Middle frontal gyrus (tissue), 1 donor: ENCODE data around the gene PLAAT4.
"Not testable (repeated sequence)": the region's sequence is repeated elsewhere in the genome, so short reads cannot be mapped to it uniquely, and the experiment has no call there.

Source experiments
- DNase-seq: peaks from one replicate; pipeline ENCODE4 v3.0.0-alpha.2; 2015; ENCODE audit warnings: low spot score; ENCODE audit errors: extremely low spot score

PLAAT4 gene

DNA sequence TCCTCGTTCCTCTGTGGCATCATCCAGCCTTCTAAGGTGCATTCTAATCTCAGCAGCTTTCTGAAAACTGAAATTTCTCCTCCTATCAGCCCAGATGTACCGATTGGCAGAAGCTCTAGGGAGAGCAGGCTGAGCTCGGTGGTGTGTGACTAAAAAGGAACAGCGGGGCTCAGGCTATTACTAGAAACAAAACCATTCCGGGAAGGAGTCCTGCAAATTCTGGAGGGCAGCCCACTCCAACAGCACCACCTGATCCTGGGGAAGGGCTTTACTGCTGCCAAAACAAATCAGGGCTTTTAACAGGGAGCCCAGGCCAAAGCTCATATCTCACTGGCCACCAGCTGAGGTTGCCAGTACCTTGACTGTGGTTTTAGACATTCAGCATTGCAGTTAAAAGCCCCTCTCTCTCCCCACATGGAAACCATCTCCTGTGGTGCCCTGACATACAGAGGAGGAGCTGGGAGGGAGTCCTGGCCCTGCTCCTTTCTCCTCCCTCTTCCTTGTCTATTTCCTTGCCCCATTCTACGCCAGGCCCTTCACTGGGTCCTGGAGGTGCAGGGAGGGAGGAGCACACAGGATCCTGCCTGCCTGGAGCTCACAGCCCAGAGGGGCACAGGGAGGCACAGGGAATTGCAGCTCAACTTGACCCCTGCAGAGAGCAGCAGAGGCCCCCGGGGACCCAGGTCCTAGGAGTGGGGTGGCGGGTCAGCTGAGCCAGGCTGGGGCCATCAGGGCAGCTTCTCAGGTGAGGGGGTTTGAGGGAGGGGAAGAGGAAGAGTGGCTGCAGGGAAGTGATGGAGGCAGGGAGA is 889 bp downstream of the PLAAT4 start:
- peak; percentile 13 for DNase-seq

DNA sequence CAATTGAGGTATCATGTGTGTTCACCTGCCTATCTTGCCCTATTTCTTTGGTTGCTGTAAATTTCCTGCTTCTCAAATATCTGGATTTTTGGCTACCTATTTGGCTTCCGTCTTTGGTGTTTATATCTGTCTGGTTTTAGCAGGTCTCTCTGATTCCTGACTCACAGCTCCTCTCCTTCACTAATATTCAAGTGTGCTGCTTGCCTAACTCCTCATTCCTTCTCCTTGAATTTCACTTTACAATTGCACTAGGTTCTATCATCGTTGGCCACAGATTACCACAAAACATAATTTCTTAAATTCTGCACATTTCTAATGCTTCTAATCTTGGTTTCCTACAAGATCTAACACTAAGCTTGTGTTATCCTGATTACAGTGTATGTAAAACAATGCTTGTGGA is 5.9 kb downstream of the PLAAT4 start:
- DNase-seq: not testable (repeated sequence)

DNA sequence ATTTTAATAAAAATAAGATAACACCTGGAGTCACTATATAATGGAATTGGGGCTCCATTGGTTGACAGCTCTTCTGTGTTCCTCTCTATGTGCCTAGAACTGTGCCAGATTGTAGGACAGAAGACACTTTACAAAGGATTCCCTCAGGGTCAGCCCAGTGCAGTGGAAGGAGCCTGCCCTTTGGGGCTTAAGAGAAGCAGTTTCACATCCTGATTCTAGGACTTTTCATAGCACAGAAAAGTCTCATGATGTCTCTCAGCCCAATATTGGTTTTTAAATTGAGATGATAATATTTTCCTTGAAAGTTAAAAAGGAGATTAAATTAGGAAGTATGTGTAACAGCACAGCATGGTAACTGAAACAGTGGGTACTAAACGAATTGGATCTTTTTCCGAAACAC is 7.1 kb downstream of the PLAAT4 start:
- no peak for DNase-seq

DNA sequence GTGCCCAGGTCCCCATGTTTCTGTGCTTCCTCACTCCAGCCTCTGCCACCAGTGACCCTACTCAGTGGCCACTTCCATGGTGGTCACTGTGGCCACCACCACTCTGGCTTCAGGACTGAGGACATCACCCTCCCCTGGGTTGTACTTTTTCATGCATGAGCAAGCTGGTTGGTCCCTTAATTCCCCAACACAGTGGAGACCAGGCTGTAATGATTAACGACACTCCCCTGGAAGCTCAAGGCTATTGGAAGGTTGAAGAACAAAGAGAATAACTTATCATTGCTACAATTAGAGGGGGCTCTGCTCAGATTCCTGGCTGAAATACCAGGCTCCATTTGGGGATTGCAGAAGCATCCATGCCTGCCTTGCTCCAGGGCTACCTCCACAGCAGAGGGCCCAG is 10.5 kb downstream of the PLAAT4 start:
- DNase-seq: no peak

DNA sequence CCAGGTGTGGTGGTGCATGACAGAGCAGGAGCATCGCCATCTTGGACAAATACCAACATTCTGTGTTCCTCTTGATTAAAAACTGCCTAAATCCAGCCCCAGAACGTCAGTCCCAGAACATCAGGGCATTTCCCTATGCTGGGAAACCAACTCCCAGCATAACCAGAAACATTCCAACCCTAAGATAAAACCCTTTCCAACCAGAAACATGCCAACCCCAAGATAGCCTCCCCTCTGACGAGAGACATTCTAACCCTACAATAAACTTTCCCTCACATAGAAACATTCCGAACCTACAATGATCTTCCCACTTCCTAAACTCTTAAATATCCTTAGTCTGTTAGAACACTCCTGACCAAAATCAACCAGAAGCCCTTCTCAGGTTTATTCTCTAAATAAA is 11.6 kb downstream of the PLAAT4 start:
- DNase-seq: no peak

DNA sequence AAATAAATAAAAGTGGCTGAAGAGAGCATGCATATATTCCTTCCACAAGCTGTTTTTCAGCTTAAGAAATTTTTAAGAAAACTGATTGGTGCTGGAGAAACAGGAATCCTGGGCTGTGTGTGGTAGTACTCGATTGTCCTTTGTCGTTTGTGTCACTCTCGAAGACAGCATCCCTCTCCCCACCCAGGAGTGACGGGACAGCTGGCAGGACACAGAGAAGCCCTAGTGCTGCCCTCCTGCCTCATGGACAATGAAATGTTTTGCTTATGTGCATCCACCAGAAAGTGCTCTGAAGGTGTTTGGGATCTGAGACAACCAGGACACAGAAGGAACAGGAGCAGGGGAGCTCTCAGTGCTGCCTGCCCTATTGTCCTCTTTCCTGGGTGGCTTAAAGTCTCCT is 12.8 kb downstream of the PLAAT4 start:
- no peak for DNase-seq

DNA sequence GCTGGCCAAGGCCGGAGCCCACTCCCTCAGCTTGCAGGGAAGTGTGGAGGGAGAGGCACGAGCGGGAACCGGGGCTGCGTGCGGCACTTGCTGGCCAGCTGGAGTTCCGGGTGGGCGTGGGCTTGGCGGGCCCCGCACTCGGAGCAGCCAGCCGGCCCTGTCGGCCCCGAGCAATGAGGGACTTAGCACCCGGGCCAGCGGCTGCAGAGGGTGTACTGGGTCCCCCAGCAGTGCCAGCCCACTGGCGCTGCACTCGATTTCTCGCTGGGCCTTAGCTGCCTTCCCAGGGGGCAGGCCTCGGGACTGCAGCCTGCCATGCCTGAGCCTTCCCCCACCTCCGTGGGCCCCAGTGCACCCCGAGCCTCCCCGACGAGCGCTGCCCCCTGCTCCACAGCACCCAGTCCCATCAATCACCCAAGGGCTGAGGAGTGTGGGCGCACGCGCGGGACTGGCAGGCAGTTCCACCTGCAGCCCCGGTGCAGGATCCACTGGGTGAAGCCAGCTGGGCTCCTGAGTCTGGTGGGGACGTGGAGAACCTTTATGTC is 13.6 kb downstream of the PLAAT4 start:
- DNase-seq: not testable (repeated sequence)

DNA sequence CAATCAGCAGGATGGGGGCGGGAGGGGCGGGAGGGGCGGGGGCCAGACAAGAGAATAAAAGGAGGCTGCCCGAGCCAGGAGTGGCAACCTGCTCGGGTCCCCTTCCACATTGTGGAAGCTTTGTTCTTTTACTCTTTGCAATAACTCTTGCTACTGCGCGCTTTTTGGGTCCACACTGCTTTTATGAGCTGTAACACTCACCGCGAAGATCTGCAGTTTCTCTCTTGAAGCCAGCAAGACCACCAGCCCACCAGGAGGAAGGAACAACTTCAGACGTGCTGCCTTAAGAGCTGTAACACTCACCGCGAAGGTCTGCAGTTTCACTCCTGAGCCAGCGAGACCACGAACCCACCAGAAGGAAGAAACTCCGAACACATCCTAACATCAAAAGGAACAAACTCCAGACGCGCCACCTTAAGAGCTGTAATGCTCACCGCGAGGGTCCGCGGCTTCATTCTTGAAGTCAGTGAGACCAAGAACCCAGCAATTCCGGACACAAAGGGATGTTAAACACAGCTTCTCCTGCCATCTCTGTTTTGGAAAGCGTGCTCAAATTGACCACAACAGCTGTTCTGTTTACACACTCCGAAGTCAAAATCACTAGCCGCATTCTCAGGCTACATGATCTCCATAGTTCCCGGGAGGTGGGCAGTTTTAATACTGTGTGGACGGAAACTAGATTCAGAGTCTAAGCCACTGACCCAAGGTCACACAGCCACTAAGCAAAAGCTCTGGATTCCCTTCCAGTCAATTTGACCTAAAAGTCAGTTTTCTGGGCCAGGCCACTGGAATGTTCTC is 14.7 kb downstream of the PLAAT4 start:
- DNase-seq: no peak

DNA sequence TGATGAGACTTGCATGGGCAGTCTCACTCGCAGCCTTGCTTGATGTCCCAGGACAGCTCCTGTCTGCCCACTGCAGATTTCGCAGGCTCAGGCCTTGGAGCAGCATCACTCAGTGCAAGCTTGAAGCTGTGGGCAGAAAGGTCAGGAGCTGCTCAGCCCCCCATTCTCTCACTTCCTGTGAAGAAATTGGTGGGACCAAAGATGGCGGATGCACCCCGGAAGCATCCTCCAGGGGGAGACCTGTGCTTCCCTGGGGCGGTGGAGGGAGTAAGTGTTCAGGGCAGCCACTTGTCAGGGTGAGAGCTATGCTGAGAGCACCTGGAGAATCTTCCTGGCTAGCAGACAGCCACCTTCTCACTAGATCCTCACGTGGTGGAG is 15.3 kb downstream of the PLAAT4 start:
- DNase-seq: no peak

DNA sequence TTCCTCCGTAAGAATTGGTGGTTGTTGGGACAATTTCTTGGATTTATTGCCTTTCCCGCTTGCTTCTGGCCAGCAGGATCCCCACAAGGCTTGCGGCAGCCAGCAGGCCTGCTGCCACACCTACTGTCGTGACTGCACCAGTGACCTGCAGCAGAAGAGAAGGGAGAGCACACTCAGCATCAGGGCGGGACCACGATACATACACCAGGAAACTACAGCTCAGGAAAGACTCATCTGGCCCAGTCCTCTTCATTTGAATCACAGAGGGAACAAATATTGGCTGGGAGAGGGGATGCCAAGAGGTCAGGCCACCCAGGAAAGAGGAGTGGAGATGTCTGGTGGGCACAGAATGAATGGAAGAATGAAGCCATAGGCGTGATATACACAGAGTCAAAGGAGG is 16.3 kb downstream of the PLAAT4 start:
- no peak for DNase-seq

DNA sequence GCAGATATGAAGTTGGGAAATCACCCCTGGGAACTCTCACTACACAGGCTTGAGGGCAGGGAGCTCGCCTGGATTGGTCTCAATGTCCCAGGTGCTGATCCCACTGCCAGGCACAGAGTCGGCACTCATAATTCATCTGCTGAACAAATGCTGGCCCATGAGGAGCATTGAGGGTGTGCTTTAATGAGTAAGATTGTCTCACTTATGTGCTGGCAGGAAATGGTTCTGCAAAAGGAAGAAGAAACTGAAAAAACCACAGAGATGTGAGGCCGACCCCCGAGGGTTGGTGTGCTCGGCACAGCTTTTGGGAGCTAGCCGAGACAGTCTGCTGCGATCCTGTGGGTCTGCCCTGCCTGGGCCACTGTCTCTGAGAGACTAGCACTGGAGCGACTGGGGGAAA is 17.2 kb downstream of the PLAAT4 start:
- no peak for DNase-seq

DNA sequence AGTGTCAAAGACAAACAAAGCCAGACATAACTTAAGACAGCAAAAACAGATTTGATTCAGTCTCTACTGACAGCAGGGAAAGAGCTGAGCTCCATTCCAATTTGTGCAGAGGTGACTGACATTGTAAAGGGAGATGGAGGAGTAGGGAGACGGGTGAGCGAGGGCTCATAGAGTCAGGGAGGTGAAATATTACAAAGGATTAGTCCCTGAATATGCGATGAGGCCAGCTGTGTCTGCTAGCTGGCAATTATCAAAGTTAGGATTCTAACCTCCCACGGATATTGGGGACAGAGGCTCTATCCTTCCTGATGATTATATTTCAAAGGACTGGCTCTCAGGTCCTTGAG is 18.2 kb downstream of the PLAAT4 start:
- no peak for DNase-seq

DNA sequence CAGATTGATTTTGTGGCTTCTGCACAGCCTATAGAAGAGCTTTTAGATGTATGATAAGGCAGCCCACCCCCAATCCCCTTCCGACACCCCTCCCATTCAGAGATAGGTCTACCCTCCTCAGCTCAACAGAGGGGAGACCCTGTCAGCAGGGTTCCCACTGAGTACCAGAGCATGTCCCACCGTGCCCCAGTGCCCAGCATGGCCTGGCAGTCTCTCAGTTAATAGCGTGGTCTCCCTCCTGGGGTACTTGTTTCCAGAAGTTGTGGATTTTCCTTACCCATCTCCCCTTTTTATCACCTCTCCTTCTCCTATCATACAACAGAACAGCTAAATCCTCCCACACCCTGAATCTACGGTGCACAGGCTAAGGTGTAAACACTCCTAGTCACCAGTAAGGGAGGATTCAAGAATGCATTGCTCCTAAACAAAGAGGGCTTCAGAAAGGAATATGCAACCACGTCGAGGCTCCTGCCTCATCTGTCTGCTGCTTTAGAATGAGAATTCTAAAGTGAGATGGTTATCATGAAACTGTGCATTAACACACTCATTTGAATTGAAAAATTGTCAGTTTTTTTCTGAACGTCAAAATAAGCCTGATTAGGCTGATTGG is 19.9 kb downstream of the PLAAT4 start:
- DNase-seq: no peak

DNA sequence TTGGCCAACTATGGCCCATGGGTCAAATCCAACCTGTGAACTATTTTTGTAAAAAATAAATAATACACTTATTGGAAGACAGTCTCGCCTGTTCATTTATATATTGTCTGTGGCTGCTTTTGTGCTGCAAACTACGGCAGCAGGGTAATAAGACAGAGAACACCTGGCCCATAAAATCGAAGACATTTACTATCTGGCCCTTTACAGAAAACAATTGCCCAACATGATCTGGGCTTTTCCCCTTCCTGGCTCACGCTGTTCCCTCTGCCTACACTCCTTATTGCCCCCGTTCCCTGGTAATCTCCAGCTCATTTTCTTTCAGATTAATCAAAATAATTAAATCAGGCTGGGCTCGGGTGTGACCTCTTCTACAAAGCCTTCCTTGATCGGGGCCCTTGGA is 21.0 kb downstream of the PLAAT4 start:
- DNase-seq: no peak

DNA sequence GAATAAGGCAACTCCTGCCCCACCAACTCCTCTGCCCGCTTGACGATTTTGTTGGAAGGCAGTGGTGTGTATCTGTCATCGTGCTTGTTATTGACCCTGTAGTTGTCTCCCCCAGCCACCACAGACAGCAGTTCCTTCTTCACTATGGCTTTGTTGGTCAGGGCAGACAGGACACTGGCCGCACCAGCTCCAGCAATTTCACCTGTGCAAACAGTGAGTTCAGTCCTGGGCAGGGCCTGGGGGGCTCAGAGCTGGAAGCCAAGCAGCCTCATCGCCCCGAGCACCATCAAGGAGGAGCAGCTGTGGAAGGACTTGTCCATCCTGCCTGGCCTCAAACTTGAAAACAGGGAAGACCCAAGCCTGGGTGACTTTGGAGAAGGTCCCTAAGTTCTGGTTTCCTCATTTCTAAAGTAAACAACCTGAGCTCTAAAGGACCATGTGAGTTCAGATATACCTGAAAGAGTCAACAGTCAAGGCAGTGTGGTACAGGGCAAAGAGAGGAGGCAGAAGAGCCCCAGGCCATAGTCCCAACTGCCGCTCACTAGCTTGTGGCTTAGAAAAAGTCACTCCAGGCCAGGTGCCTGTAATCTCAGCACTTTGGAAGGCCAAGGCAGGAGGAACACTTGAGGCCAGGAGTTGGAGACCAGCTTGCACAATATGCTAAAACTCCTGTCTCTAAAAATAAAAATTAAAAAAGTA is 22.0 kb downstream of the PLAAT4 start:
- DNase-seq: no peak

DNA sequence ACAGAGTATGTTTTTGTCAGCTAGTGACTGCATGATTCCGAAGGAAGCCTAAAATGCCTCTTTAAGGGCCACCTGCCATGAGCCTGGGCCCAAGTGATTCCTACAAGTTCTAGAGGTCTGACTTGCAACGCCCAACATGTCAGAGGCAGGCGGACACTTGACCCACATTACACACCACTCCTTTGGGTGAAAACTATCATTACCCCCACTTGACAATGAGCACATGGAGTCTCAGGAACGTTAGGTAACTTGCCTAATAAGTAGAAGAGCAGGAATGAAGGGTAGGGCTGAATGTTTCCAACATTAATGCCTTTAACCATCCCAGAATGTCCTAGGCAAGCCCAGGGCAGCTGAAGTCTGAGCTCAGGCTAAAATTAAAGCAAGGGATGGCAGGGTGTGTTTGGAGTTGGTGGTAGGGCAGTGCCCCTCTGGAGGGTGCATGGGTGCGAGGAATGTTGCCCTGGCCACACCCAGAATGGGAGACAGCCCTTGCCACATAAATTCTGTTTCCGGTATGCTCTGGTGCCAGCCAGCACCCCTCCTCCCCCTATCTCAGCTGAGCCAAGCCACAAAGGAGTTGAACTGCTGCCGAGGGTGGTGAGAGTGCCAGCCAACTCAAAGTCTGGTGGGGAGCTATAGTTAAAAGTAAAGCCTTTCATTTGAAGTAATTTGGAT is 24.0 kb downstream of the PLAAT4 start:
- no peak for DNase-seq

DNA sequence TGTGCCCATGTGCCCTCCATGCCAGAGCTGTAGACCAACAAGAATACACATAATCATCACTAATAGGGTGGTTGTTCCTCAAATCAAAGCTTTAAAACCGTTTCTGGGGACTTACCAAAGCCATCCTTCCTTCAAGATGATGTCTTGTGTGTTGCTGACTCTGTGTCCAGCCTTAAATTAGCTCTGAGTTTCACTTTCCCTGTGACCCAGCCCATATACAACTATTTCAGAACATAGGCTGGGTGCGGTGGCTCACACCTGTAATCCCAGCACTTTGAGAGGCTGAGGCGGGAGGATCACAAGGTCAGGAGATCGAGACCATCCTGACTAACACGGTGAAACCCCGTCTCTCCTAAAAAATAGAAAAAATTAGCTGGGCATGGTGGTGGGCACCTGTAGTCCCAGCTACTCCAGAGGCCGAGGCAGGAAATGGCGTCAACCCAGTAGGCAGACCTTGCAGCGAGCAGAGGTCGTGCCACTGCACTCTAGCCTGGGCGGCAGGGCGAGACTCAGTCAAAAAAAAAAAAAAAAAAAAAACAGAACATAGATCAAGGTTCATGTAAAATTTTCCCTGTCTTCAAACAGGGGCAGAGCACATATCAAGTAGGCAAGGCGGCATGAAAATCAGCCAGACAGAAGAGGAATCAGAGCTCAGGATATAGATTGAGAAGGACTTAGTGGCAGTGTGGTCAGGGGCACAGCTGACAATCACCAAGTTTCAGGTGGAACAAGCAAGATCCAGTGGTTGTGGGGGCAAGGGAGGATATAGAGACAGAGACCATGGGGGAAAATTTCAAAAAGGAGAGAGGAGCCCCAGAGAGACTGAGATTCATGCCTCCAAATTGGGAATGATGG is 26.8 kb downstream of the PLAAT4 start, which contains the start of gene PLAAT2:
PLAAT2 (minus strand) TSS at position 179 of the 855 bp plus-strand sequence; CDS start at position 124, 55 bp downstream.
- DNase-seq: no peak

DNA sequence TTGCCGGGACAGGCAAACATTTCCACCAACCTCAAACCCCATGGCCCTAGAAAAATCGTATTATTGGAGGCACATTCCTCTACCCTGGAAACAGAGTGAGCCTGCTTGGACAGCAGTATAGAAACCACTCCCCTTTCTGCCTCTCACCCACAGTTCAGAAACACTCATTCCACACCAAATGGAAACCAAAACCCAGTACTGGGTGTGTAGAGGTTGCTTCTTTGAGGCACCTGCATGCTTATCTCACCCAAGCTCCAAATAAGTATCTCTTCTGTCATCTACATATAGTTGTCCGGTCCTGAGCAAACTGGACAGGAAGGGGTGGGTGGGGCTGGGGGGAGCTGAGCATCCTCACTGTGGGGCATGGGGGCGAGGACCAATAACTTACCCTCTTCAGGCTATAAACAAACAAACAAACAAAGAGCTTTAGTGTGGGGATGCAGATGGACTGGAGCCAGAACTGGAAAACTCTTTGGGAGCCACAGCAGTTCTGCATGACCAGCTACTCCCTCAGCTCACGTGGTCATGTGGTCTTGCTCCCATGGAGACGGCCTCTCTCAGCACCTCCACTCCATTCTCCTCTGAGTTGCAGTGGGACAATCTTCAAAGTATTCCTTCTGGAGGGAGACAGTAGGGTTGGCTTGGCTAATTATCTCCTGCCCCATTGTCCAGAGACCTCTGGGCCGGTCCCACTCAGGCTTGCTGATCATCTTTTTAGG is 27.6 kb downstream of the PLAAT4 start:
- DNase-seq: no peak

DNA sequence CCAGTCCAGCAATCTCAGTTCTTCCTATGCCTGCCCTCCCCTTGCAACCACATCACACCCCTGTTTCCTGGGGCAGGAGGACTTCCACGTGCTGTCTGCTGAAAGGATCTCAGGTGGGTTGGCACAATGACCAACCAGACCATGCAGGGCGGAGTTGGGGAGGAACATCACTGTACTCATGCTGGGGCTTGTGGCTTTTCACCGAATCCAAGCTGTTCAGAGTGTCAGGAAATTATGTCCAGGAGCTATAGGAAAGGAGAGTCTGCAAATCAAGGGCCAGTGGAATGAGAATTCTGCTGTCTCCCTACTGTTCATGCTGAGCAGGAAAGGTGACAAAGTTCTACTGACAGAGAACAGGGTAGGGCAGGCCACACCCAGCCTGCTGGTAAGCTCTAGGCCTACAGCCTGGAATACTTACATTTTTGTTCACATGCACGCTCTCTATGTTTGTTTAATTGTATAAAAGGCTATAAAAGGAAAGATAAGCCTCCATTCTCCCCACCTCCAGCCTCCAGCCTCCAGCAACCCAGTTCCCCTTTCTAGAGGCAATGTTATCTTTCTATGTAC is 28.3 kb downstream of the PLAAT4 start:
- no peak for DNase-seq
